Measurements from ENCODE around the gene AKAP17A.
"Not testable (repeated sequence)": the region's sequence is repeated elsewhere in the genome, so short reads cannot be mapped to it uniquely, and the experiment has no call there.

Gene AKAP17A

GRCh38 chrX:1564077-1564476, 27.3 kb upstream of the AKAP17A start:
- not testable (repeated sequence) for H3K27me3 ChIP-seq (ENCODE audit: control insufficient read depth, insufficient read depth, low read length); H3K9me3 ChIP-seq (ENCODE audit: control insufficient read depth, insufficient read depth, low read length); H3K9ac ChIP-seq (ENCODE audit: low read depth, low read length); H3K36me3 ChIP-seq (ENCODE audit: control insufficient read depth, insufficient read depth, low read length); H3K4me3 ChIP-seq (ENCODE audit: low read depth, low read length); H3K4me1 ChIP-seq (ENCODE audit: control insufficient read depth, insufficient read depth, low read length)

- H3K4me3 ChIP-seq (ENCODE audit: low read depth, low read length), result no peak overlapping the region
- no peaks in the 10 kb centered on the region for H3K4me1 ChIP-seq (ENCODE audit: control insufficient read depth, insufficient read depth, low read length)
- H3K9ac ChIP-seq (ENCODE audit: low read depth, low read length), result no peak overlapping the region
- H3K36me3 ChIP-seq (ENCODE audit: control insufficient read depth, insufficient read depth, low read length), result no peaks in the 10 kb centered on the region
- no peaks in the 10 kb centered on the region for H3K27me3 ChIP-seq (ENCODE audit: control insufficient read depth, insufficient read depth, low read length)
- no peaks in the 10 kb centered on the region for H3K9me3 ChIP-seq (ENCODE audit: control insufficient read depth, insufficient read depth, low read length)
These were observed 26.4 kb upstream of the AKAP17A start for GRCh38 chrX:1564750-1565683.

GRCh38 chrX:1574181-1574580, 17.2 kb upstream of the AKAP17A start:
- not testable (repeated sequence) for H3K9me3 ChIP-seq (ENCODE audit: control insufficient read depth, insufficient read depth, low read length); H3K4me1 ChIP-seq (ENCODE audit: control insufficient read depth, insufficient read depth, low read length); H3K4me3 ChIP-seq (ENCODE audit: low read depth, low read length); H3K9ac ChIP-seq (ENCODE audit: low read depth, low read length); H3K27me3 ChIP-seq (ENCODE audit: control insufficient read depth, insufficient read depth, low read length); H3K36me3 ChIP-seq (ENCODE audit: control insufficient read depth, insufficient read depth, low read length)

GRCh38 chrX:1576201-1576992, 15.0 kb upstream of the AKAP17A start:
- no peaks in the 10 kb centered on the region for H3K4me1 ChIP-seq (ENCODE audit: control insufficient read depth, insufficient read depth, low read length)
- no peaks in the 10 kb centered on the region for H3K9me3 ChIP-seq (ENCODE audit: control insufficient read depth, insufficient read depth, low read length)
- H3K4me3 ChIP-seq (ENCODE audit: low read depth, low read length), result no peak overlapping the region
- H3K36me3 ChIP-seq (ENCODE audit: control insufficient read depth, insufficient read depth, low read length), result no peaks in the 10 kb centered on the region
- no peaks in the 10 kb centered on the region for H3K27me3 ChIP-seq (ENCODE audit: control insufficient read depth, insufficient read depth, low read length)
- no peak overlapping the region for H3K9ac ChIP-seq (ENCODE audit: low read depth, low read length)

- Histone ChIP-seq H3K27me3 (ENCODE audit: control insufficient read depth, insufficient read depth, low read length) (no peaks in the 10 kb centered on the region), H3K9me3 (ENCODE audit: control insufficient read depth, insufficient read depth, low read length) (no peaks in the 10 kb centered on the region), H3K36me3 (ENCODE audit: control insufficient read depth, insufficient read depth, low read length) (no peaks in the 10 kb centered on the region), H3K9ac (ENCODE audit: low read depth, low read length) (no peak overlapping the region), H3K4me1 (ENCODE audit: control insufficient read depth, insufficient read depth, low read length) (no peaks in the 10 kb centered on the region), H3K4me3 (ENCODE audit: low read depth, low read length) (no peak overlapping the region)
These were observed 13.6 kb upstream of the AKAP17A start for GRCh38 chrX:1577845-1578244.

GRCh38 chrX:1578511-1579173, 12.8 kb upstream of the AKAP17A start:
- Histone ChIP-seq H3K27me3 (ENCODE audit: control insufficient read depth, insufficient read depth, low read length) (no peaks in the 10 kb centered on the region), H3K9ac (ENCODE audit: low read depth, low read length) (no peak overlapping the region), H3K9me3 (ENCODE audit: control insufficient read depth, insufficient read depth, low read length) (no peaks in the 10 kb centered on the region), H3K36me3 (ENCODE audit: control insufficient read depth, insufficient read depth, low read length) (no peaks in the 10 kb centered on the region), H3K4me1 (ENCODE audit: control insufficient read depth, insufficient read depth, low read length) (no peaks in the 10 kb centered on the region), H3K4me3 (ENCODE audit: low read depth, low read length) (no peak overlapping the region)

GRCh38 chrX:1581132-1581531, 10.3 kb upstream of the AKAP17A start:
- no peaks in the 10 kb centered on the region for H3K36me3 ChIP-seq (ENCODE audit: control insufficient read depth, insufficient read depth, low read length)
- H3K4me3 ChIP-seq (ENCODE audit: low read depth, low read length), result no peak overlapping the region
- no peaks in the 10 kb centered on the region for H3K9me3 ChIP-seq (ENCODE audit: control insufficient read depth, insufficient read depth, low read length)
- H3K27me3 ChIP-seq (ENCODE audit: control insufficient read depth, insufficient read depth, low read length), result no peaks in the 10 kb centered on the region
- H3K9ac ChIP-seq (ENCODE audit: low read depth, low read length), result no peak overlapping the region
- no peaks in the 10 kb centered on the region for H3K4me1 ChIP-seq (ENCODE audit: control insufficient read depth, insufficient read depth, low read length)

GRCh38 chrX:1582686-1583437, 8.5 kb upstream of the AKAP17A start:
- H3K27me3 ChIP-seq (ENCODE audit: control insufficient read depth, insufficient read depth, low read length), result no peaks in the 10 kb centered on the region
- H3K9ac ChIP-seq (ENCODE audit: low read depth, low read length), result no peak overlapping the region
- H3K4me1 ChIP-seq (ENCODE audit: control insufficient read depth, insufficient read depth, low read length), result peaks cover 3% of the 10 kb centered on the region
- H3K4me3 ChIP-seq (ENCODE audit: low read depth, low read length), result no peak overlapping the region
- H3K9me3 ChIP-seq (ENCODE audit: control insufficient read depth, insufficient read depth, low read length), result no peaks in the 10 kb centered on the region
- H3K36me3 ChIP-seq (ENCODE audit: control insufficient read depth, insufficient read depth, low read length), result no peaks in the 10 kb centered on the region

- no peaks in the 10 kb centered on the region for H3K9me3 ChIP-seq (ENCODE audit: control insufficient read depth, insufficient read depth, low read length)
- no peak overlapping the region for H3K4me3 ChIP-seq (ENCODE audit: low read depth, low read length)
- H3K4me1 ChIP-seq (ENCODE audit: control insufficient read depth, insufficient read depth, low read length), result peaks cover 3% of the 10 kb centered on the region
- no peaks in the 10 kb centered on the region for H3K27me3 ChIP-seq (ENCODE audit: control insufficient read depth, insufficient read depth, low read length)
- no peaks in the 10 kb centered on the region for H3K36me3 ChIP-seq (ENCODE audit: control insufficient read depth, insufficient read depth, low read length)
- no peak overlapping the region for H3K9ac ChIP-seq (ENCODE audit: low read depth, low read length)
These were observed 7.0 kb upstream of the AKAP17A start for GRCh38 chrX:1584237-1585011.

GRCh38 chrX:1587161-1587560, 4.2 kb upstream of the AKAP17A start:
- Histone ChIP-seq H3K36me3 (ENCODE audit: control insufficient read depth, insufficient read depth, low read length) (no peaks in the 10 kb centered on the region), H3K4me1 (ENCODE audit: control insufficient read depth, insufficient read depth, low read length) (peaks cover 3% of the 10 kb centered on the region), H3K9ac (ENCODE audit: low read depth, low read length) (no peak overlapping the region), H3K4me3 (ENCODE audit: low read depth, low read length) (no peak overlapping the region), H3K9me3 (ENCODE audit: control insufficient read depth, insufficient read depth, low read length) (no peaks in the 10 kb centered on the region), H3K27me3 (ENCODE audit: control insufficient read depth, insufficient read depth, low read length) (no peaks in the 10 kb centered on the region)
